ENCODE data around the gene ZNF100.
"Not testable (repeated sequence)": the region's sequence is repeated elsewhere in the genome, so short reads cannot be mapped to it uniquely, and the experiment has no call there.

The ZNF100 gene

DNA sequence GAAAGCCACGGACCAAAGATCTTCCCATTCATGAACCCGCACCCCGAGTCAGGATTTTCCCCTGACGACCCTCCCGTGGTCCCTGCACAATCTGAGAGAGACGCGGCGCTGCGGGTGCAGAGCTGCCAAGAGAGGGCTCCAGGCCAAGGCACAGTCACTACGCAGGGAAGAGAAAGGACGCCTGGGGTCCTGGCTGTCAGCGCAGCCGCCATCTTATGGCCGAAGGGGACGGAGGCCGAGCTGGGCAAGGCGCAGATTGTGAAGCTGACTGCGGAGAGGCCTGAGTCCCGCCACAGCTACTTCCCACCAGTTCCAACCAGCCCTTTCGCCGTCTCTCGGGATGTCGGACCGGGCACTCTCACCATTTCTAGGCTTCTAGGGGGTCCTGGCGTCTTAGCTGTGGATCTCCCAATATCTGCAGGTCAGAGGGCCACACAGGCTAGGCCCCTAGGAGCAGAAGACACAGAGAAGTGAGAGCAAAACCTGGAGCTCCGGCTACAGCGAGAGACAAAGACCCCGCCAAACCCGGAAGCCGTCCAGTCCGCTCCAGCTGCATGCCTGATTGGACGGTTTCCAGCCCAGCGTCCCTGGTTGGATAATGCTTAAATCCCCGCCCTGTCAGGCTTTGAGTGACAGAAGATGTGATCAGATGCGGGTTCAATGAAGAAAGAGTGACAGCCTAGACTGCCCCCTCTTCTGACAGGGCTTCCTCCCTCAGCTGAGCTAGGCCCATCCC, at the start of gene ZNF100:
ZNF100 (minus strand) TSS at position 515 of the 736 bp plus-strand sequence; CDS start at position 365, 150 bp downstream.
- DNase-seq, result peak; percentile 77

DNA sequence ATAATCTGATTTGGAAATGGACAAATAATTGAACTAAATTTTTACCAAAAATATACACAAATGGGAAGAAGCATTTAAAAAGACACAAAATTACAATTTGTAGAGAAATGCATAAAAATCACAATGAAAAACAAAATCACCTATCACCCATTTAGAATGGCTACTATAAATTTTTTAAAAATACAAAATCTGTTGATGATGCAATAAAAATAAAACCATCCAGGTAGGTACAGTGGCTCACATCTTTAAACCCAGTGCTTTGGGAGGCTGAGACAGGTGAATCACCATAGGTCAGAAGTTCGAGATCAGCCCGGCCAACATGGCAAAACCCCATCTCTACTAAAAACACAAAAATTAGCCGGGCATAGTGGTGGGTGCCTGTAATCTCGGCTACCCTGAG, 45.1 kb upstream of the ZNF100 start:
- no peak for DNase-seq

DNA sequence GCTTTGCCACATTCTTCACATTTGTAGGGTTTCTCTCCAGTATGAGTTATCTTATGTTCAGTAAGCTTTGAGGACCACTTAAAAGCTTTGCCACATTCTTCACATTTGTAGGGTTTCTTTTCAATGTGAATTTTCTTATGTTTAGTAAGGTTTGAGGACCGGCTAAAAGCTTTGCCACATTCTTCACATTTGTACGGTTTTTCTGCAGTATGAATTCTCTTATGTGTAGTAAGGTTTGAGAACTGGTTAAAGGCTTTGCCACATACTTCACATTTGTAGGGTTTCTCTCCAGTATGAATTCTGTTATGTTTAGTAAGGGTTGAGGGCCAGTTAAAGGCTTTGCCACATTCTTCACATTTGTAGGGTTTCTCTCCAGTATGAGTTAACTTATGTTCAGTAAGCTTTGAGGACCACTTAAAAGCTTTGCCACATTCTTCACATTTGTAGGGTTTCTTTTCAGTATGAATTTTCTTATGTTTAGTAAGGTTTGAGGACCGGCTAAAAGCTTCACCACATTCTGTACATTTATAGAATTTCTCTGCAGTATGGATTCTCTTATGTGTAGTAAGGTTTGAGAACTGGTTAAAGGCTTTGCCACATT, 41.1 kb upstream of the ZNF100 start:
- DNase-seq, result not testable (repeated sequence)

DNA sequence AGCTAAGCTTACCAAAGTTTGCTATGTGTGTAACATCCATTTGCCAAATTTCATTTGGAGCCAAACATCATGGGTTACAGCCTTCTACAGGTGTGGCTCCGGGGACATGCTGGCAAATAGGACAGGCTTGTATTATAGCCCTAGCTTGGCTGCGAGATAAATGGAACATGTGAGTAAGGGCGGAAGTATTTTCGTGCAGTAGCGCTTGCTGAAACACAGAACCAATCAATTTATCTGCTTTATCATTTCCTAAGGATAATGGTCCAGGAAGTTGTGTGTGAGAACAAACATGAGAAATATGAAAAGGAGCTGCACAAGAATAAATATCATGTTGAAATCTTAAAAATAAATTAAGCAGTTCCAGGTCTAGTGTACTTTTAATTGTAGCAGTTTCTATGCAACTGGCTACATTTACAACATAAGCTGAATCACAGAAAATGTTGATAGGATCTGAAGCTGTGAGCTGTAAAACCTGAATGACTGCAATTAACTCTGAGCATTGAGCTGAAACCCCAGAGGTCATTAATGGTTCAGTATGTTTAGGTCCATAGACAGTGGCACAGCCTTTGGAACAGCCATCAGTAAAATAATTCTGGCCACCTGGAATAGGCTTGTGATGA, 22.2 kb upstream of the ZNF100 start:
- DNase-seq, result no peak

DNA sequence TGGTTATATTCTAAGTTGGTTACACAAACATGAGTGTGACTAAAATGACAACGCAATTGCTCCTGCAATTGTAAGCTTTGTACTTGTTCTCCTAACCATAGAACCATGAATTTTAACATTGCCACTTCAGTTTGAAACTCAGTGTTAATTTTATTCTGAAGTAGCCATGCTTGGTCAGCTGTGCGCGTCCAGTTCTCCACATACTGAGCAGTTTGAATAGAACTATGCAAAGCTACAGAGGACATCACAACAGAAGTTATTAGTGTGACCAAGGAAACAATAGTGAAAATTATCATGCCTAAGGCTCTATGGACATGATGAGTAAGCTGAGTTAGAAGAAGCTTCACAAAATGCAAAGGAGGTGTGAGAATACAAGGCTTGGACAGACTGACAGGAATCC, 19.6 kb upstream of the ZNF100 start:
- DNase-seq, result no peak

DNA sequence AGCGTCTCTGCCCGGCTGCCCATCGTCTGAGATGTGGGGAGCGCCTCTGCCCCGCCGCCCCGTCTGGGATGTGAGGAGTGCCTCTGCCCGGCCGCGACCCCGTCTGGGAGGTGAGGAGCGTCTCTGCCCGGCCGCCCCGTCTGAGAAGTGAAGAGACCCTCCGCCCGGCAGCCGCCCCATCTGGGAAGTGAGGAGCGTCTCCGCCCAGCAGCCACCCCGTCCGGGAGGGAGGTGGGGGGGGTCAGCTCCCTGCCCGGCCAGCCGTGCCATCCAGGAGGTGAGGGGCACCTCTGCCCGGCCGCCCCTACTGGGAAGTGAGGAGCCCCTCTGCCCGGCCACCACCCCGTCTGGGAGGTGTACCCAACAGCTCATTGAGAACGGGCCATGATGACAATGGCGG, 8.4 kb upstream of the ZNF100 start:
- DNase-seq, result not testable (repeated sequence)

DNA sequence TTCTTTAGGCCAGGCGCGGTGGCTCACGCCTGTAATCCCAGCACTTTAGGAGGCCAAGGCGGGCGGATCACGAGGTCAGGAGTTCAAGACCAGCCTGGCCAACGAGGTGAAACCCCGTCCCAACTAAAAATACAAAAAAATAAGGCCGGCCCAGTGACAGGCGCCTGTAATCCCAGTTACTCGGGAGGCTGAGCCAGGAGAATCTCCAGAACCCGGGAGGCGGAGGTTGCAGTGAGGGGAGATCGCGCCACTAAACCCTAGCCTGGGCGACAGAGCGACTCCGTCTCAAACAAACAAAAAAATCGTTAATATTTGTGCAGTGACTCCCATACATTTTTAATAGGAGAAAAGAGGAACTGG, 694 bp downstream of the ZNF100 start:
- DNase-seq, result not testable (repeated sequence)

DNA sequence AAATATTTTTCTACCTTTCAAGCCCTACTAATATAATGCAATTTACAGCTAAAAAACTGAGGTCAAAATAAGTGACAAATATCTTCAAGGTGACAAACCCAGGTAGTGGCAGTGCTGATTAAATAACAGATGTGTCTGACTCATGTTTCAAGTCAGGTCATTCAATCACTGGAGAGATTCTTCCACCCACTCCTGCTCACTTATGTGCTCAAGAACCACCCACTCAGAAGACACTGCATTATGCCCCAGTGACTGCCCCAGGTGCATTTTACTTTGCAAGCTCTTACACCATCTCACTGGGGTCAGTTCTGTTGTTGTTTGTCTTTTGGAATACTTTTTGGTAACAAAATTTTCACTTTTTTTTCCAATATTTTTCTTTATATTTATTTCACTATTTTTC, 2.2 kb downstream of the ZNF100 start:
- DNase-seq, result no peak

DNA sequence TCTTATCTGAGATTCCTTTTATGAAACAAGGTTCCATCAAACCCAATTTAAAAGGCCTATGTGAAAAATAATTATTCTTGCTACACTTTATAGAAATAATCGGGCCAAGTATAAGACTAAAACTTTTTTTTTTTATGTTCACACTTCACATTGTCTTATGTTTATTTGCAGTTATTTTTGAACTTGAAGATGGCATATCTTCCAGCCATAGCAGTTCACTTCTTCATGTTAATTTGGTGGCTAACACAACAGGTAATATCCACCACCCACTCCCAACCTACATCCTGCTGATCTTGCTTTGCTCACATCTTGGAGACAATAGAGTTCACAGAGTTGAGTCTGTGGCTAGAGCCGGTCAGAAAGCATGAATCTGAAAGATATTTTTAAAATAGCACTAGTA, 5.8 kb downstream of the ZNF100 start:
- not testable (repeated sequence) for DNase-seq

DNA sequence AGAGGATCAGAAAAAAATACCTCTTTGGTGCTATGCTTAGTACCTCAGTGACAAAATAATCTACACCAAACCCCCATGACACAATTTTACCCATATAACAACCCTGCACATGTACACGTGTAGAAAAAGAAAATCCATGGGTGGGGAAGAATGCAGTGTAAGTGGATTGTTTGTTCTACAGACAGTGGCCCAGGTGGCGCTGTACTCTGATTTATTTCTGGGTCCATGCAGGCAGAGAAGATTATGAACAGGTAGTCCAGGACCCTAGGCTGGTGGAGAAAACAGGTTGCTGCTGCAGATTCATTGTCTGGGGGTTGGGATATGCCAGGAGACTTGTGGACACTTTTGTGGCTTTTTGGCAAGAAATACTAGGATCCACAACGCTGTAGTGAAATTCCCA, 9.1 kb downstream of the ZNF100 start:
- no peak for DNase-seq

DNA sequence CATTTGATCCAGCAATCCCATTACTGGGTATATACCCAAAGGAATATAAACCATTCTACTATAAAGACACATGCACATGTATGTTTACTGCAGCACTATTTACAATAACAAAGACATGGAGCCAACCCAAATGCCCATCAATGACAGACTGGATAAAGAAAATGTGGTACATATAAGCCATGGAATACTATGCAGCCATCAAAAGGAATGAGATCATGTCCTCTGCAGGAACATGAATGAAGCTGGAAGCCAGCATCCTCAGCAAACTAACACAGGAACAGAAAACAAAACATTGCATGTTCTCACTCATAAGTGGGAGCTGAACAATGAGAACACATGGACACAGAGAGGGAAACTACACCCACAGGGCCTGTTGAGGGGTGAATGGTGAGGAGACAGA, 11.8 kb downstream of the ZNF100 start:
- DNase-seq, result not testable (repeated sequence)

DNA sequence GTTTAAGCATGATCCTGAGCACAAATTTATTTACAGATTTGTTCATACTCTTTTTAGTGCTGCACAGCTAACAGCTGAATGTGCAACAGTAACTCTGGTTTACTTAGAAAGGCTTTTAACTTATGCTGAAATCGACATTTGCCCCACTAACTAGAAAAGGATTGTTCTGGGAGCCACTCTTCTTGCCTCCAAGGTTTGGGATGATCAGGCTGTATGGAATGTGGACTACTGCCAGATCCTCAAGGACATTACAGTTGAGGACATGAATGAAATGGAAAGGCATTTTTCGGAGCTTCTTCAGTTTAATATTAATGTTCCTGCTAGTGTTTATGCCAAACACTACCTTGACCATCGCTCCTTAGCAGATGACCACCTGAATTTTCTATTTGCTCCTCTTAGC, 16.0 kb downstream of the ZNF100 start:
- no peak for DNase-seq

DNA sequence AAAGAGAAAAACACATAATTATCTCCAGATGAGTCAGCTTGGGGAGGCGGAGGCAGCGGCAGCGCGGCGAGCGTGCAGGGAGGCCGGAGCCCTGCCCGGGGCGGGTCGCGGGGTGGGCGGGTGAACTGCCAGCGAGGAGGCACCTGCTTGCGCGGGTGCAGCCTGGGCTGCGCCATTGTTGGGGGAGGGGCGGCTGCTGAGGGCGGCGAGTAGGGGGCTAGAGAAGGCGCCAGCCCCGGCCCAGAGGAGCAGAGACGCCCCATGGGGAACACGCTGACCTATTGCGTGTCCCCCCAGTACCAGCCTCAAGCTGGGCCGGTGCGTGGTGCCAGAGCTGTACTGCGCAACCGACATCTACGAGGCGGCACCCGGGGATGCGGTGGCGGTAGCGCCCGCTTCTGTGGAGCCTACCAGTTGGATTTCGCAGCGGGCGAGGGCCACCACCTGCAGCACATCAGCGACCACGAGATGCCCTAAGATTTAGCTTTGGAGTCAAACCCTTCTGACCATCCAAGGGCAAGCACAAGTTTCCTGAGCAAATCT, 16.7 kb downstream of the ZNF100 start:
- DNase-seq, result no peak

DNA sequence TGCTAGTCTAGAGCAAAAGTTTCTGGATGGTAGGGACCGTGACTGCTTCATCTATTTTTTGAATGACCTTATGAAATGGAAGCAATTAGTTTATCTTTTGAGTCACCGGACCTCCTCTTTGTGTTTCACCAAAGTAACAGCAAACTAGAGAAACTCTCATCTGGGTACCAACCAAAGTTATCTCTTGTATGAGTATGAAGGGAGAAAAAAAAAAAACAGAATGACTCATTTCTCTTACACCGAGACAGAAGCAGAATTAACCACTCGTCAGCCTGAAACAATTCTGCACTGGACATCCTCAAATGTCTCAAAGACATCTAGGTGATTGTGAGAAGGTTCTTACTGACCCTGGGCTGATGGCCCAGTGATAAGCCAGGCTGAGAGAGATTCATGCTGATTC, 18.3 kb downstream of the ZNF100 start:
- no peak for DNase-seq

DNA sequence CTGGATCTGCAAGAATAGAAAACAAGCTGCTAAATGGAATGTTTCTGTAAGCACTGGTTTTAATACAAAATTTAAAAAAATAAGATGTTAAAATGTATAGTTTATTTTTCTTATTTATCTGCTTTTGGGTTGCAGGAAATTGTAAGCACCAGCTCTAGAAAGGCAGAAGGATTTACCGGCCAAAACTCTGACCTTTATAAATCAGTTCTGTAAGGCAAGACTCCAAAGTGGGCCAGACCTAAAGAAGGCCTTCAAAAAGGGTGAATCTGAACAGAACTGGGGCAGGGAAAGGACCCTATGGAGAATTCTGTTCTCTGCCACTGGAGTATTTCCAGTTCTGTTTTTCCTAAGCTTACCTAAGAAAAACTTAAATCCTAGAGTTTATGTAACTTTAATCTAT, 19.3 kb downstream of the ZNF100 start:
- DNase-seq, result no peak

DNA sequence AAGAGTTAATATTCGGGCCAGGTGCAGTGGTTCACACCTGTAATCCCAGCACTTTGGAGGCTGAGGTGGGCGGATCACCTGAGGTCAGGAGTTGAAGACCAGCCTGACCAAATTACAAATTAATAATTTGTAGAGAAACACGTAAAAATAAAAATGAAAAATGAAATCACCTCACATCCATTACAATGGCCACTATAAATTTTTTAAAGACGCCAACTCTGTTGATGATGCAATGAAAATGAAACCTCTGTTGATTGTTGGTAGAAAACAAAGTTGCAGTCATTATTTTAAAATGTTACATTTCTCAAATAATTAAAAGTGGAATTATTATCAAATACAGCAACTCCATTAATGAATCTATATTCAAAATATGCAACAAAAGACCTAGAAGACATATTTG, 26.8 kb downstream of the ZNF100 start:
- DNase-seq, result no peak

DNA sequence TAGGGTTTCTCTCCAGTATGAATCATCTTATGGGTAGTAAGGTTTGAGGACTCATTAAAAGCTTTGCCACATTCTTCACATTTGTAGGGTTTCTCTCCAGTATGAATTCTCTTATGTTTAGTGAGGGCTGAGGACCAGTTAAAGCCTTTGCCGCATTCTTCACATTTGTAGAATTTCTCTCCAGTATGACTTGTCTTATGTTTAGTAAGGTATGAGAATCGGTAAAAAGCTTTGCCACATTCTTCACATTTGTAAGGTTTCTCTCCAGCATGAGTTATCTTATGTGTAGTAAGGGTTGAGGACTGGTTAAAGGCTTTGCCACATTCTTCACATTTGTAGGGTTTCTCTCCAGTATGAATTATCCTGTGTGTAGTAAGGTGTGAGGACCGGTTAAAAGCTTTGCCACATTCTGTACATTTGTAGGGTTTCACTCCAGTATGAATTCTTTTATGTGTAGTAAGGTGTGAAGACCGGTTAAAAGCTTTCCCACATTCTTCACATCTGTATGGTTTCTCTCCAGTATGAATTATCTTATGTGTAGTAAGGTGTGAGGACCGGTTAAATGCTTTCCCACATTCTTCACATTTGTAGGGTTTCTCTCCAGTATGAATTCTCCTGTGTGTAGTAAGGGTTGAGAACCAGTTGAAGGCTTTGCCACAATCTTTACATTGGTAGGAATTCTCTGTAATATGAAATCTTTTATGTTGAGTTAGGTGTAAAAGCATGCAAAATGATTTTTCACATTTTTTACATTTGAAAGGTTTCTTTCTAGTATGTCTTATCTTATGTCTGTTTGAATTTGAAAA, 40.2 kb downstream of the ZNF100 start:
- not testable (repeated sequence) for DNase-seq

DNA sequence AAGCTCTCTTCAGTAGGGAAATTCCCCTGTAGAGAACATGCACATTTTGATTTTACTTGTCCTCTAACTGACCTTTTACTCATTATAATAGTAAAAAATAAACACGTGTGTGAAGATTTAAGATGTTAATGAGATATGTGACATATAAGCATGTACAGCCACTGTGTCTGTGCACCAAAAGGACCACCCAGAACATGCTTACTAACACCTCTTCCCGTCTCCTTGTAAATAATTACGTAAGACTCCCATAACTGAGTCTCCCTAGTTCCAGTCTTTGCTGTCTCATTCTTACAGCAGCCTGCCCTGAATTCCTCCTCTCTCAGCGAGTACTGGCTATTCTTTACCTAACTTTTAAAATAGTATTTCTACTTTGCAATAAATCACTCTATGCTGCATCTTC, 53.6 kb downstream of the ZNF100 start:
- DNase-seq, result no peak

DNA sequence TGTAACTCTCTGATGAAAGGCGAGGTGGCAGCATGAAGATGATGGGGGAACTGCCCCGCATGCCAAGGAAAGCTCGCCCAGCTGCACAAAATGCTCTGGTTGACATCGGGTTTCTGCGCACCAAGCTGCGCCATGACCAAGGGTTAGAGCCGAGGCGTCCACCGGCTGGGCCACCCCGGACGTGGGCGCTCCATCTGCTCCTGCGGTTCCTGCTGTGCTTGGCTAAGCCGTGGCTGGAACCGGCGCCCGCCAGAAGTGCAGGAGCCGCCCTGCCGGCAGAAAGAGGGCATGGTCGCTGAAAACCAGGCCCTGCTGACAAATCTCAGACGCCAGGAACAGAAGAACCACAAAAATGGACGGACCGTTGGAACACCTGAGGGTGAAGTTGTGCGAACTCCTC, 57.9 kb downstream of the ZNF100 start:
- DNase-seq, result no peak

DNA sequence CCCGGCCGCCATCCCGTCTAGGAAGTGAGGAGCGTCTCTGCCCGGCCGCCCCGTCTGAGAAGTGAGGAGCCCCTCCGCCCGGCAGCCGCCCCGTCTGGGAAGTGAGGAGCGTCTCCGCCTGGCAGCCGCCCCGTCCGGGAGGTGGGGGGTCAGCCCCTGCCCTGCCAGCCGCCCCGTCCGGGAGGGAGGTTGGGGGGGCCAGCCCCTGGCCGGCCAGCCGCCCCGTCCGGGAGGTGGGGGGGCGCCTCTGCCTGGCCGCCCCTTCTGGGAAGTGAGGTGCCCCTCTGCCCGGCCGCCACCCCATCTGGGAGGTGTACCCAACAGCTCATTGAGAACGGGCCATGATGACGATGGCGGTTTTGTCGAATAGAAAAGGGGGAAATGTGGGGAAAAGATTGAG, 59.5 kb downstream of the ZNF100 start:
- not testable (repeated sequence) for DNase-seq

DNA sequence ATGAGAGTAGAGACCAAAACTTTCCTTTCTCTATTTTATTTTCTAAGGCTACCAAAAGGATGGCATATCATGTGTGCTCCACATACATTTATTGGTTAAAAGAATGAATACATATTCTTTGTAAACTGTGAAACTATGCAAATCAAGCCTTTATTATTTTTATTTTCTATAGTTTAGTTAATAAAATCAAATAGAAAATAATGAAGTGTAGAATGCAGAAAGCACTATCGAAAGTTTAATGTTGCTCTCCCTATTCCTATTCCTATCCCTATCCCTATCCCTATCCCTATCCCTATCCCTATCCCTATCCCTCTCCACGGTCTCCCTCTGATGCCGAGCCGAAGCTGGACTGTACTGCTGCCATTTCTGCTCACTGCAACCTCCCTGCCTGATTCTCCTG, 60.3 kb downstream of the ZNF100 start:
- no peak for DNase-seq

DNA sequence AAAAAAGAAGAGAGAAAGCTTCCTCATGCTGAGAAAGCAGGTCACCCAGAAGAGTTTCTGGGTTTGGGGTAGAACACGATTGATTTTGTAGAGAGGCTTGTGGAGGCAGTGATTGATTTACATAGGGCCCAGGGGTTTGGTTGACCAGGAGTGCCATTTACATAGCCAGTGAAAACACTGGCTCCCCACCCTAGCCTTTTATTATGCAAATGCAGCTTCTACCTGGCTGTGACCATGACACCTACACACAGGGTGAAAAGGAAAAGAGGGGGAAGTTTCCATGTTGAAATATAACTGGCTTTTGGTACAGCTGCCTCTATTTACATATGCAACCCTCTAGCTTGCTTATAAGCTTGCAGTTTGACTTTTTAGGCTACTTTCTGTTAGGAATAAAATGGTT, 62.0 kb downstream of the ZNF100 start:
- DNase-seq, result no peak

DNA sequence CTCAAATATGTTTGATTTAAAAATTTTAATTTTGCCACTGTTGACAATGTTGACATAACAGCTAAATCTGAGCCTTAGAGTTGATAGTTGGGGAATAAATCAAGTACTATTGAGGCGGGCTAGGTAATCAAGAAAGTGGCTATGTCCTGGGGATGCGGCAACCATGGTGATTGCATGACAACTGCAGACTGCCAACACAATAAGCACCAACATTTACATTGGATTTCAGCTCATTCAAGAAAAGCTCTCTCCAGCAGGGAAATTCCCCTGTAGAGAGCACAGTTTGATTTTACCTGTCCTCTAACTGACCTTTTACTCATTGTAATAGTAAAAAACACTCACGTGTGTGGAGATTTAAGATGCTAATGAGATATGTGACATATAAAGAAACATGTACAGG, 63.1 kb downstream of the ZNF100 start:
- no peak for DNase-seq

All from NCI-H1436 treated with DMSO at 0.1 percent for 48 hours (cell line).